Lower lobe of right lung (tissue), 2 donors: ENCODE results near the gene AQP5. TPM values are rescaled to one million over a fixed set of nuclear protein-coding genes. Genes with fewer than 3 reads are reported as not detected.

Experiments used
- ATAC-seq, 2 donors: fragments of 200-7000 bp; cut with Tn5 transposase; one replicate each; pipeline ENCODE4 v1.9.1; 2020 to 2022; ENCODE audit warnings: mild to moderate bottlenecking in 2 of 2, moderate library complexity in 2 of 2
- DNase-seq: peaks from one replicate; pipeline ENCODE4 v3.0.0-alpha.2; 2020
- H3K27ac ChIP-seq: fragments of 200-600 bp; one replicate; pipeline ENCODE4 v1.8.0; 2022
- H3K27me3 ChIP-seq: fragments of 200-600 bp; one replicate; pipeline ENCODE4 v1.8.0; 2022; ENCODE audit warnings: low read depth
- H3K36me3 ChIP-seq: fragments of 200-600 bp; one replicate; pipeline ENCODE4 v1.8.0; 2022; ENCODE audit warnings: mild to moderate bottlenecking
- H3K4me1 ChIP-seq: fragments of 200-600 bp; one replicate; pipeline ENCODE4 v1.8.0; 2022
- H3K4me3 ChIP-seq: fragments of 200-600 bp; one replicate; pipeline ENCODE4 v1.8.0; 2022; ENCODE audit warnings: mild to moderate bottlenecking
- H3K9me3 ChIP-seq: fragments of 200-600 bp; one replicate; pipeline ENCODE4 v1.8.0; 2022
- intact Hi-C: fragments of 100-400 bp; cut with DNase I; formaldehyde crosslinking; loops from one replicate; pipeline ENCODE4 v1.11.0; 2022
- total RNA-seq: library from RNA; stranded (reverse); fragmentation: NEBNext Ultra II Directional; extraction: Animal tissue kit (Norgen Biotek cat#: 25700); gene quantifications from one replicate; pipeline ENCODE4 v1.2.1, GENCODE V29; 2021
- TF ChIP-seq, protein P1 (sequence below): fragments of 200-600 bp; IDR thresholded peaks from one replicate; pipeline ENCODE4 v1.8.0; 2022; ENCODE audit warnings: antibody characterized with exemption, mild to moderate bottlenecking
- donor health status: DM: no; HTN: yes; CAD: no; lungs with severe emphysema.

The AQP5 gene
- total RNA-seq, 1 donor from 2014 or later, result 6.4 TPM

DNA sequence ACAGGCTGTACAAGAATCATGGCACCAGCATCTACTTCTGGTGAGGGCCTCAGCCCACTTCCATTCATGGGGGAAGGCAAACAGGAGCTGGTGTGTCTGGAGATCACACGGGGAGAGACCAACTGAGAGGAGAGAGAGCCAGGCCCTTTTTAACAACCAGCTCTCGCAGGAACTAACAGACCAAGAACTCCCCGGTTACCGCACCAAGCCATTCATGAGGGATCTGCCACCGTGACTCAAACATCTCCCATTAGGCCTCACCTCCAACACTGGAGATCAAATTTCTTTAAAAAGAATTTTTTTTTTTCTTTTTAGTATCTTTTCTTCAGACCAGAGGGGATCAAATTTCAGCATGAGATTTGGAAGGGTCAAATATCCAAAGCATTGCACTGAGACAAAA is 27.9 kb upstream of the AQP5 start:
- H3K27ac ChIP-seq, result no peak overlapping the region
- ATAC-seq (no peak), DNase-seq (no peak)
- H3K36me3 ChIP-seq, result no peaks in the 10 kb centered on the region
- no peaks in the 10 kb centered on the region for H3K9me3 ChIP-seq
- no peaks in the 10 kb centered on the region for H3K27me3 ChIP-seq
- TF ChIP-seq, protein P1, sequence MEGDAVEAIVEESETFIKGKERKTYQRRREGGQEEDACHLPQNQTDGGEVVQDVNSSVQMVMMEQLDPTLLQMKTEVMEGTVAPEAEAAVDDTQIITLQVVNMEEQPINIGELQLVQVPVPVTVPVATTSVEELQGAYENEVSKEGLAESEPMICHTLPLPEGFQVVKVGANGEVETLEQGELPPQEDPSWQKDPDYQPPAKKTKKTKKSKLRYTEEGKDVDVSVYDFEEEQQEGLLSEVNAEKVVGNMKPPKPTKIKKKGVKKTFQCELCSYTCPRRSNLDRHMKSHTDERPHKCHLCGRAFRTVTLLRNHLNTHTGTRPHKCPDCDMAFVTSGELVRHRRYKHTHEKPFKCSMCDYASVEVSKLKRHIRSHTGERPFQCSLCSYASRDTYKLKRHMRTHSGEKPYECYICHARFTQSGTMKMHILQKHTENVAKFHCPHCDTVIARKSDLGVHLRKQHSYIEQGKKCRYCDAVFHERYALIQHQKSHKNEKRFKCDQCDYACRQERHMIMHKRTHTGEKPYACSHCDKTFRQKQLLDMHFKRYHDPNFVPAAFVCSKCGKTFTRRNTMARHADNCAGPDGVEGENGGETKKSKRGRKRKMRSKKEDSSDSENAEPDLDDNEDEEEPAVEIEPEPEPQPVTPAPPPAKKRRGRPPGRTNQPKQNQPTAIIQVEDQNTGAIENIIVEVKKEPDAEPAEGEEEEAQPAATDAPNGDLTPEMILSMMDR, result no peak
- H3K4me3 ChIP-seq, result no peak overlapping the region
- intact Hi-C loops, result no loop called here
- no peaks in the 10 kb centered on the region for H3K4me1 ChIP-seq

DNA sequence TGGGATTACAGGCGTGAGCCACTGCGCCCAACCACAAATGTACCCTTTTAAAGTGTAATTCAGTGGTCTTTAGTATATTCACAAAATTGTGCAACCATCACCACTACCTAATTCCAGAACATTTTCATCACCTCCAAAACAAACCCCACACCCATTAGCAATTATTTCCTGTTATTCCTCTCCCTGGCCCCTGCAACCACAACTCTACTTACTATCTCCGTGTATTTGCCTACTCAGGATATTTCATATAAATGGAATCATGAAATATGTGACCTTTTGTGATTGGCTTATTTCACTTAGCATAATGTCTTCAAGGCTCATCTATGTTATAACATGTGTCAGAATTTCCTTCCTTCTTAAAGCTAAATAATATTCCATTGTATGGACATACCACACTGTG is 27.2 kb upstream of the AQP5 start:
- ATAC-seq, result no peak

GRCh38 chr12:49936925-49937324 is 24.7 kb upstream of the AQP5 start:
- no peak for DNase-seq
- no peaks in the 10 kb centered on the region for H3K27me3 ChIP-seq
- no peak overlapping the region for H3K4me3 ChIP-seq
- H3K4me1 ChIP-seq, result no peaks in the 10 kb centered on the region
- TF ChIP-seq, protein P1, result no peak
- intact Hi-C loops, result no loop called here
- no peak overlapping the region for H3K27ac ChIP-seq
- ATAC-seq, result no peak
- H3K36me3 ChIP-seq, result no peaks in the 10 kb centered on the region
- H3K9me3 ChIP-seq, result no peaks in the 10 kb centered on the region

More for the DNA sequence above, 27.2 kb upstream of the AQP5 start:
- H3K4me3 ChIP-seq, result no peak overlapping the region
- no peaks in the 10 kb centered on the region for H3K27me3 ChIP-seq
- H3K4me1 ChIP-seq, result no peaks in the 10 kb centered on the region
- no peaks in the 10 kb centered on the region for H3K9me3 ChIP-seq
- no peaks in the 10 kb centered on the region for H3K36me3 ChIP-seq
- TF ChIP-seq, protein P1, result no peak
- DNase-seq, result no peak
- intact Hi-C loops, result no loop called here
- no peak overlapping the region for H3K27ac ChIP-seq

- intact Hi-C loops, result no loop called here
- H3K9me3 ChIP-seq, result no peaks in the 10 kb centered on the region
- no peak overlapping the region for H3K4me3 ChIP-seq
- TF ChIP-seq, protein P1, result no peak
- peak; percentile 39 to 45 for ATAC-seq
- no peak overlapping the region for H3K27ac ChIP-seq
- H3K27me3 ChIP-seq, result no peaks in the 10 kb centered on the region
- DNase-seq, result no peak
- no peaks in the 10 kb centered on the region for H3K4me1 ChIP-seq
- H3K36me3 ChIP-seq, result no peaks in the 10 kb centered on the region
Measured at GRCh38 chr12:49937639-49938300, 23.9 kb upstream of the AQP5 start.

DNA sequence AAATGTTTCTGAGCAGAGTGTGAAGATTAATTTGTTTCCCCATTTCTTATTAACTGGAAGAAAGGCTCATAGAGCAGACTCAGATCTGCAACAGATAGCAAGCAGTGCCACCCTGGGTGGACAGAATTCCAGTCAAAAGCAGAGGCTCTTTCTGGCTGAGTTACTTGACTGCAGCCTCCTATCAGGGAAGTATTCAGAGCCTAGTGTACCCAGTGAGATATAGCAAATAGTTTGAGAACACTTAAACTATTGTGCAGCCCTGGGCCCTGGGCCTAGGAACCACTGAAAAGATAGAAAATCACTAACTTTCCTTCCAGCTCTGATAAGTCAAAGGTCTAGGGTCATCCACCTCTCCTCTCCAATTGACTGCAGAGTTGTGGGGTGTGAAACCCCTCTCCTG is 22.4 kb upstream of the AQP5 start:
- no peak overlapping the region for H3K4me3 ChIP-seq
- intact Hi-C loops, result no loop called here
- H3K27ac ChIP-seq, result no peak overlapping the region
- ATAC-seq, result peak in 1 of 2 donors; percentile 47
- H3K4me1 ChIP-seq, result no peaks in the 10 kb centered on the region
- H3K27me3 ChIP-seq, result no peaks in the 10 kb centered on the region
- H3K9me3 ChIP-seq, result no peaks in the 10 kb centered on the region
- DNase-seq, result no peak
- H3K36me3 ChIP-seq, result no peaks in the 10 kb centered on the region
- TF ChIP-seq, protein P1, result no peak
